Breast epithelium (tissue), 3 donors: Measurements from ENCODE around the gene ATP5ME.

Experiments
- CTCF ChIP-seq, 3 donors: fragments of 450-650 bp; IDR thresholded peaks; one replicate each; pipeline ENCODE4 v1.5.1; 2016 to 2017; ENCODE audit warnings: antibody characterized with exemption in 3 of 3, mild to moderate bottlenecking in 3 of 3, moderate library complexity in 3 of 3
- POLR2A ChIP-seq: fragments of 450-650 bp; IDR thresholded peaks from one replicate; pipeline ENCODE4 v1.6.1; 2016; ENCODE audit warnings: antibody characterized with exemption, mild to moderate bottlenecking, moderate library complexity

DNA sequence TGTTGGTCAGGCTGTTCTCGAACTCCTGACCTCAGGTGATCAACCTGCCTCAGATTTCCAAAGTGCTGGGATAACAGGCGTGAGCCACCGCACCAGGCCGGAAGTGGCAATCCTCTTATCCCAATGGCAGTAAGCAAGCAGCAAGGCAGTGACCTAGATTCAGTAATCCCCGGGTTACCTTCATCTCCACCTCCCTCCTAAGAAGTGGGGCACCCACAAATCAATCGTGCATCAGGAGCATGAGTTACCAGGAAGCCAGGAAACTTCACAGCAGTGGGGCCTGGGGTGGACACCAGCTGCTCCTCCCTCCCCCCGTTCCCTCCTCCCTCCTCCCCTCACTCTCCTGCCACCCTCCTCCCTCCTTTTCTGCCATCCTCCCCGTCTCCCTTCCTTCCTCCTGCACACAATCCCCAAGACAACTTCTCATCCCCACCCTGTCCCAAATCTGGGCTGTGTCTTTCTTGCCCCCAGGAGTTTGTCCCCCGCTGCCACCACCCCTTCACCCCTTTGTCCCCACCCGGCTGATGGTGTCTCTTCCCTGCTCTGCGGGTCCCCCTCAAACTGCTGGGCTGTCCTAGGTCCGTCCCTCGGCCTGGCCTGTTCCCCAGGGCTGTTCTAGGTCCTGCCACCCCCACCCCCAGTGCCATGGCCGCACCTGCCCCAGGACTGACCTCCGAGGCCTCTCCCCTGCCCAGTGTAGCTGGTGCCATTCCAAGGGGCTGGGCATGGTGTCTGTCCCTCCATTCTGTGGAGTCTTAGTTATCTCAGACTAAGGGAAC, 46.5 kb downstream of the ATP5ME start:
- TF ChIP-seq CTCF (IDR thresholded peaks at IDR 0.05) (no peak), POLR2A (no peak)
